ENCODE data around the gene C6orf132. TPM values are rescaled to one million over a fixed set of nuclear protein-coding genes. Genes with fewer than 3 reads are reported as not detected.
"Not testable (repeated sequence)": the region's sequence is repeated elsewhere in the genome, so short reads cannot be mapped to it uniquely, and the experiment has no call there.

The C6orf132 gene
- under 1 TPM; 0.20 to 0.29 TPM for total RNA-seq

GRCh38 chr6:42142118-42142835 is at the start of gene C6orf132:
Gene C6orf132 (minus strand): TSS chr6:42142620. CDS start chr6:42142444, 176 bp downstream.
- no peak within 1 kb of the TSS for H3K27ac Mint-ChIP-seq
- no peaks in the 10 kb centered on the region for H3K36me3 Mint-ChIP-seq
- no peak for DNase-seq (ENCODE audit: low spot score in 2 of 2)
- peak in 1 of 2 donors; percentile 35 for ATAC-seq
- no peaks in the 10 kb centered on the region for H3K9me3 Mint-ChIP-seq

- no peaks in the 10 kb centered on the region for H3K36me3 Mint-ChIP-seq
- peak overlapping the region in 1 of 2 donors; percentile 25 for H3K27ac Mint-ChIP-seq
- DNase-seq (ENCODE audit: low spot score in 2 of 2) = no peak
- no peak for ATAC-seq
- no peaks in the 10 kb centered on the region for H3K9me3 Mint-ChIP-seq
Observed at GRCh38 chr6:42190554-42191183, 48.2 kb upstream of the C6orf132 start.

GRCh38 chr6:42188406-42188805 is 46.0 kb upstream of the C6orf132 start:
- Mint-ChIP-seq H3K9me3 (no peaks in the 10 kb centered on the region), H3K27ac (no peak overlapping the region), H3K36me3 (no peaks in the 10 kb centered on the region)
- no peak for ATAC-seq
- DNase-seq (ENCODE audit: low spot score in 2 of 2) = no peak

- Mint-ChIP-seq H3K9me3 (no peaks in the 10 kb centered on the region), H3K36me3 (no peaks in the 10 kb centered on the region), H3K27ac (peak overlapping the region in 1 of 2 donors; percentile 51)
- no peak for ATAC-seq
- no peak for DNase-seq (ENCODE audit: low spot score in 2 of 2)
Observed at GRCh38 chr6:42185597-42185996, 43.2 kb upstream of the C6orf132 start.

GRCh38 chr6:42184475-42184874 is 42.1 kb upstream of the C6orf132 start:
- DNase-seq (ENCODE audit: low spot score in 2 of 2) (no peak), ATAC-seq (no peak)
- H3K36me3 Mint-ChIP-seq = no peaks in the 10 kb centered on the region
- H3K9me3 Mint-ChIP-seq = no peaks in the 10 kb centered on the region
- H3K27ac Mint-ChIP-seq = no peak overlapping the region

- Mint-ChIP-seq H3K36me3 (no peaks in the 10 kb centered on the region), H3K27ac (no peak overlapping the region), H3K9me3 (no peaks in the 10 kb centered on the region)
- ATAC-seq (no peak), DNase-seq (ENCODE audit: low spot score in 2 of 2) (no peak)
Observed at GRCh38 chr6:42182101-42182500, 39.7 kb upstream of the C6orf132 start.

GRCh38 chr6:42179945-42180313 is 37.5 kb upstream of the C6orf132 start:
- no peak overlapping the region for H3K27ac Mint-ChIP-seq
- H3K36me3 Mint-ChIP-seq = no peaks in the 10 kb centered on the region
- ATAC-seq = peak in 1 of 2 donors; percentile 69
- H3K9me3 Mint-ChIP-seq = no peaks in the 10 kb centered on the region
- DNase-seq (ENCODE audit: low spot score in 2 of 2) = no peak

GRCh38 chr6:42179261-42179944 is 37.0 kb upstream of the C6orf132 start:
- Mint-ChIP-seq H3K9me3 (no peaks in the 10 kb centered on the region), H3K27ac (no peak overlapping the region), H3K36me3 (no peaks in the 10 kb centered on the region)
- DNase-seq (ENCODE audit: low spot score in 2 of 2) = no peak
- no peak for ATAC-seq

- H3K9me3 Mint-ChIP-seq = no peaks in the 10 kb centered on the region
- H3K36me3 Mint-ChIP-seq = no peaks in the 10 kb centered on the region
- DNase-seq (ENCODE audit: low spot score in 2 of 2) (peak in 1 of 2 donors; percentile 32), ATAC-seq (peak in 1 of 2 donors; percentile 76)
- H3K27ac Mint-ChIP-seq = peak overlapping the region in 1 of 2 donors; percentile 52
Observed at GRCh38 chr6:42177514-42178364, 35.3 kb upstream of the C6orf132 start.

GRCh38 chr6:42176981-42177380 is 34.6 kb upstream of the C6orf132 start:
- no peaks in the 10 kb centered on the region for H3K9me3 Mint-ChIP-seq
- H3K36me3 Mint-ChIP-seq = no peaks in the 10 kb centered on the region
- no peak overlapping the region for H3K27ac Mint-ChIP-seq
- ATAC-seq = no peak
- no peak for DNase-seq (ENCODE audit: low spot score in 2 of 2)

GRCh38 chr6:42175860-42176259 is 33.4 kb upstream of the C6orf132 start:
- ATAC-seq (no peak), DNase-seq (ENCODE audit: low spot score in 2 of 2) (no peak)
- Mint-ChIP-seq H3K9me3 (no peaks in the 10 kb centered on the region), H3K36me3 (no peaks in the 10 kb centered on the region), H3K27ac (no peak overlapping the region)

- H3K36me3 Mint-ChIP-seq = no peaks in the 10 kb centered on the region
- no peak within 1 kb of the TSS for H3K27ac Mint-ChIP-seq
- ATAC-seq = no peak
- no peak for DNase-seq (ENCODE audit: low spot score in 2 of 2)
- no peaks in the 10 kb centered on the region for H3K9me3 Mint-ChIP-seq
Observed at GRCh38 chr6:42173101-42173500, 30.7 kb upstream of the C6orf132 start, which contains the start of gene GUCA1A. Gene GUCA1A (plus strand): TSS chr6:42173364. CDS start chr6:42173614, 250 bp downstream.

GRCh38 chr6:42171813-42172581 is 29.6 kb upstream of the C6orf132 start:
- Mint-ChIP-seq H3K27ac (no peak overlapping the region), H3K9me3 (no peaks in the 10 kb centered on the region), H3K36me3 (no peaks in the 10 kb centered on the region)
- no peak for DNase-seq (ENCODE audit: low spot score in 2 of 2)
- no peak for ATAC-seq

GRCh38 chr6:42169780-42170179 is 27.4 kb upstream of the C6orf132 start:
- not testable (repeated sequence) for ATAC-seq; H3K9me3 Mint-ChIP-seq; DNase-seq (ENCODE audit: low spot score in 2 of 2); H3K36me3 Mint-ChIP-seq; H3K27ac Mint-ChIP-seq

- H3K9me3 Mint-ChIP-seq = no peaks in the 10 kb centered on the region
Observed at GRCh38 chr6:42168650-42169049, 26.2 kb upstream of the C6orf132 start.

More at GRCh38 chr6:42168650-42169049, 26.2 kb upstream of the C6orf132 start:
- no peak for DNase-seq (ENCODE audit: low spot score in 2 of 2)
- ATAC-seq = no peak
- no peak overlapping the region for H3K27ac Mint-ChIP-seq
- H3K36me3 Mint-ChIP-seq = no peaks in the 10 kb centered on the region
